Stimulated activated CD4-positive, alpha-beta T cell treated with anti-CD3 and anti-CD28 coated beads, Interleukin-2, amount 100 ng/mL, for 24 hours (primary cell): ENCODE measurements around the gene ADAMTSL1.

Experiments used
- DNase-seq, 2 donors: peaks; one replicate each; pipeline ENCODE4 v3.0.0-alpha.2; 2020

The ADAMTSL1 gene

GRCh38 chr9:18666986-18667772 lies 193.2 kb downstream of the ADAMTSL1 start:
- no peak for DNase-seq

- no peak for DNase-seq
Observed at GRCh38 chr9:18668944-18669343, 195.0 kb downstream of the ADAMTSL1 start.

GRCh38 chr9:18672706-18673105 lies 198.8 kb downstream of the ADAMTSL1 start:
- no peak for DNase-seq

GRCh38 chr9:18673179-18673578 lies 199.2 kb downstream of the ADAMTSL1 start:
- no peak for DNase-seq

GRCh38 chr9:18675332-18675731 lies 201.4 kb downstream of the ADAMTSL1 start:
- DNase-seq = no peak

GRCh38 chr9:18675973-18676372 lies 202.0 kb downstream of the ADAMTSL1 start:
- DNase-seq = no peak

- no peak for DNase-seq
Observed at GRCh38 chr9:18676525-18676924, 202.6 kb downstream of the ADAMTSL1 start.

- DNase-seq = no peak
Observed at GRCh38 chr9:18678821-18679590, 205.1 kb downstream of the ADAMTSL1 start.

- no peak for DNase-seq
Observed at GRCh38 chr9:18682907-18683306, 209.0 kb downstream of the ADAMTSL1 start.

GRCh38 chr9:18683312-18683711 lies 209.4 kb downstream of the ADAMTSL1 start:
- no peak for DNase-seq

- no peak for DNase-seq
Observed at GRCh38 chr9:18683851-18684250, 209.9 kb downstream of the ADAMTSL1 start.

- no peak for DNase-seq
Observed at GRCh38 chr9:18684593-18685317, 210.8 kb downstream of the ADAMTSL1 start.

GRCh38 chr9:18688581-18689565 lies 214.9 kb downstream of the ADAMTSL1 start:
- DNase-seq = no peak

- no peak for DNase-seq
Observed at GRCh38 chr9:18689921-18690320, 216.0 kb downstream of the ADAMTSL1 start.

GRCh38 chr9:18692268-18692667 lies 218.3 kb downstream of the ADAMTSL1 start:
- no peak for DNase-seq

- DNase-seq = no peak
Observed at GRCh38 chr9:18692962-18693361, 219.0 kb downstream of the ADAMTSL1 start.

GRCh38 chr9:18694959-18695668 lies 221.2 kb downstream of the ADAMTSL1 start:
- DNase-seq = no peak

GRCh38 chr9:18698992-18699391 lies 225.0 kb downstream of the ADAMTSL1 start:
- no peak for DNase-seq

GRCh38 chr9:18699764-18700163 lies 225.8 kb downstream of the ADAMTSL1 start:
- no peak for DNase-seq

GRCh38 chr9:18700714-18701113 lies 226.8 kb downstream of the ADAMTSL1 start:
- DNase-seq = no peak

- no peak for DNase-seq
Observed at GRCh38 chr9:18703151-18703900, 229.4 kb downstream of the ADAMTSL1 start.
